ENCODE data around the gene ZFP36L1.

ZFP36L1 gene

DNA sequence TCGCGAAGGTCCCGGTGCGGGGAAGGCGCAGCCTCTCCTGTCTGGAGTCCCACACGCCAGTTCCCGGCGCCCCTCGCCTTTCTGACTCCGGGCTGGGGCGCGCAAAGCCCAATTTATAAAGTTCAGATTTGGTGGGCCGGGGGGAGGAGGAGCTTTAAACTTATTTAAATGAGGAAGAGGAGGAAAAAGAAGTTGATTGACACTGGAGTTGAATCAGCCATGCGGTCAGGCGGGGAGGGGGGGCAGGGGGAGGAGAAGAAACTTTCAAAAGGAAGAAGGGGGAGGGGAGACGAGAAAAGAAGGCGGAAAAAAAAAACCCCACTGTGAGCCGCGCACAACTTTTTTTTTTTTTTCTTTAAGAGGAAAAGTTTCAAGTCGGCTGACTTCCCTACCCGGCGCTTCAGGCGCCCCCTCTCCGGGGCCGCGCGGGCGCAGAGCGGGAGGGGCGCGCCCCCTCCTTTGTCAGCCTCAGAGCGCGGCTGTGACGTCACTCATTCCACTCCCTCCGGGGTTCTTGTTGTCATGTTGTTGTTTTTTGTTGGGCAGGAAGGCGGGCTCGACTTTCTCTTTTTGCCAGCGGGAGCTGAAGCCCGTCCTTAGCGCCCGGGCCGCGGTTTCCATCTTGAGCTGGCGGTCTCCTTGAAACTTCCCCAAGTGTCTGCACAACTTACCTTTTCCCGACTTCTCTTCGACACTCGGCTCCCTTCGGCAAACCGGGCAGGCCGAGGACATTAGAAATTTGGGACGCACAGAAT, at the start of gene ZFP36L1:
Gene ZFP36L1, minus strand, starts transcription at position 89 of the 755 bp plus-strand sequence. CDS start 129 bp downstream, outside the sequence.
- peak; percentile 18 for DNase-seq

DNA sequence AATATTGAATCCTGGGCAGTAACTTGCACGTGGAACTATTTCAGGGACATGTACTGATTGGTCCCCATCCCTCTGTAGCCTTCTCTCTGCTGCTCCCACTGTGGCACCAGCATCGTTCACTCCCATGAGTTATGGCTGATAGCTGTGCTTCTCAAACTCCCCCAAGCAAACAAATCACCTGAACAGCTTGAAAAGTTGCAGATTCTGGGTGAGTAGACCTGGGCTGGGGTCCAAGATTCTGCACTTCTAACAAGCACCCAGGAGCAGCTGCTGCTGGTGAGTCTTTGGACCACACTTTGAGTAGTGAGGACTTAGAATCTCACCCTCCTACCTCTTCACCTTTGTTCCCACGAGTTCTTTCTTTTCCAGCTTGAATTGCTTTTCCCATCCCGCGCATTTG, 49.4 kb upstream of the ZFP36L1 start:
- DNase-seq = no peak

DNA sequence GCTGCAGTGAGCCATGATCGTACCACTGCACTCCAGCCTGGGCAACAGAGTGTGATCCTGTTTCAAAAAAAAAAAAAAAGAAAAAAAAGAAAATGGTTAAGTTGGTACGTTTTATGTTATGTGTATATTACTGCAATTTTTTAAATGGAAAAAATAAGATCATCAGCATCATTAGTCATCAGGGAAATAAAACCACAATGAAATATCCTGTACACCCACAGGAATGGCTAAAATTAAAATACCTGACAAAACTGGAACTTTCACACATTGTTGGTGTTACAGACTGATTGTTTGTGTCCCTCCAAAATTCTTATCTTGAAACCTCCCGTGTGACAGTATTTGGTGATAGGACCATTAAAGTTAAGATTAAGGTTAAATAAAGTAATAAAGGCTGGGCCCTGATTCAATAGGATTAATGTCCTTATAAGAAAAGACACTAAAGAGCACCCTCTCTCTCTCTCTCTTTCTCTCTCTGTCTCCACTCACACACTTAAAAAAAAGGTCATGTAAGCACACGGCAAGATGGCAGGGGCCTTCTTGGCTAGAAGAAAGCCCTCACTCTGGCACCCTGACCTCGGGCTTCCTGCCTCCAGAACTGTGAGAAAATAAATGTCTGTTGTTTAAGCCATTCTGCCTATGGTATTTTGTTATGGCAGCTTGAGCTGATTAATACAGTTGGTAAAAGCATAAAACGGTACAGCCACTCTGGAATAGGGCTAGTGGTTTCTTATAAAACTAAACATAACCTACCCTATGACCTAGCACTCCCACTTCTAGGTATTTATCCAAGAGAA, 48.3 kb upstream of the ZFP36L1 start:
- no peak for DNase-seq

- no peak for DNase-seq
Observed at GRCh38 chr14:68840454-68840853, 47.6 kb upstream of the ZFP36L1 start.

DNA sequence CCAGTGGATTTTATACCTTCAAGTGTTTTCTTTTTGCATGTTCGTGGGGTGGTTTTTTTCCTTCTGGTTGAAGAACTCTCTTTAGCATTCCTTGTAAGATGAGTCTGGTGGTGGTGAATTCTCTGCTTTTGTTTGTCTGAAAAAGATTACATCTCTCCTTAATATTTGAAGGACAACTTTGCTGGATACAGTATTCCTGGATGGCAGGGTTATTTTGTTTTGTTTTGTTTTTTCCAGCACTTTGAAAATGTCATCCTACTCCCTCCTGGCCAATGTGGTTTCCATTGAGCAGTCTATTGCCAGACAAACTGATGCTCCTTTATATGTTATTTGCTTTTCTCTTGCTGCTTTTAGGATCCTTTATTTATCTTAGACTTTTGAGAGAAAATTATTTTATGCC, 43.2 kb upstream of the ZFP36L1 start:
- DNase-seq = no peak

GRCh38 chr14:68834816-68835215, 41.9 kb upstream of the ZFP36L1 start:
- DNase-seq = peak; percentile 14

DNA sequence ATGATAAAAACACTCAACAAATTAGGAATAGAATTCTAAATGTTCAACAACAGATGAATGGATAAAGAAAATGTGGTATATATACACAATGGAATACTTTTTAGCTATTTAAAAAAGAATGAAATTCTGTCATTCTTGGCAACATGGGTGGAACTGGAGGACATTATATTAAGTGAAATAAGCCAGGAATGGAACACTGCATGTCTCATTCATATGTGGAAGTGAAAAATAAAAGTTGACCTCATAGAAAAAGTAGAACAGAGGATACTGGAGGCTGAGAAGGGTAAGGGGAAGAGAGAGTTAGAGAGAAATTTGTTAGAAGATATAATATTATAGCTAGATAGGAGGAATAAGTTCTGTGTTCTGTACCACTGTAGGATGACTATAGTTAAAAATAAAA, 35.8 kb upstream of the ZFP36L1 start:
- DNase-seq = no peak

DNA sequence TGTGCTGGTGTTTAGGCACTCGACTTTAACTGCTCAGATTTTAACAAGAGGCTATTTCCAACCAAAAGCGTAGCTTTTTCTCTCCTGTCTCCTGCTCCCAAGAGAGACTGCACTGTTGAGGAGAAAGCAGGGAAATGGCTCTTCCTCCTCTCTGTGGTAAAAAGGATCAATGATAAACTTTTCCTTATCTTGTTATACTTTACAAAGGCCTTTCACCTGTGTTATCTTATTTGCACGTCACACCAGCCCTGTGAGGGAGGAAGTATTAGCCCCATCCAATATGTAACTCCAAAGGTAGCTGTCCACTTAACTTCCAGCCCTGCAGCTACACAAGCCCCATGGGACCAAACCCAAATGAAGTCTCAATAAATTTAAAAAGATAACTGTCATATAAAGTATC, 32.9 kb upstream of the ZFP36L1 start:
- no peak for DNase-seq

DNA sequence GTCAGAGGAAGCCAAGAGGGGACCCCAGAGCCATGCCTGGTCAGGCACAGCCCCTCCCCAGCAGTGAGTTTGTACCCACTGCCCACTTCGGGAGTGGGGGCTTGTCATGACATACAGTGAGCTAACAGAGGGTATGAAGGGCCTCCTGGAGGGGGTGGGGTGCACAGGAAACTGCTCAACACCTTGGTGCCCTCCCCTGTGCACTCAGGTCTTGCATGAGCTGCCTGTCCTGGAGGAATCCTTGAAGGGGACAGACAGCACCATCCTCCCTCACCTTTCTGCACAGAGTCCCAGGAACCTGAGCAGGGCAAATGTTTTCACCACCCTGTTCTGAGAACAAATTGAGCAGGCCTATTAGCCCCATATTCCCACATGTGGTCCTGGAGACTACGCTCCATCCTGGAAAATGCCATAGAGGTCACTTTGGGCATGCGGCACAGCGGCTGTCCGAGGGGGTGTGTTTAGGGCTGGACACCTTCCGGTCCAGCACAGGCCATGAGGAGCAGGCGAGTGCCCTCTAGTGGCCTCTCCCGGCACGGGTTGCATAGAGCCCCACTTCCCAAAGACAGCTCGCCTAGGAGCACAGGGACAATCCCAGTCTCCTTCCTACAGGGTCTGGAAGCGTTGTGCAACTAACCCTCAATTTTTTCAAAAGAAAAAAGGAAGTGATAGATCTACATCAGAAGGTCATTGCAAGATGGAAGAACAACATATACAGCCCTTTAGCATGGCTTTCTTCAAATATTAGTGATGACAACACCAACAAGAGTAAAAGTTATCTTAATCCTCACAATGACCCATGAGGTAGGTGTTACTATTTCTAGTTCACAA, 31.9 kb upstream of the ZFP36L1 start:
- no peak for DNase-seq

DNA sequence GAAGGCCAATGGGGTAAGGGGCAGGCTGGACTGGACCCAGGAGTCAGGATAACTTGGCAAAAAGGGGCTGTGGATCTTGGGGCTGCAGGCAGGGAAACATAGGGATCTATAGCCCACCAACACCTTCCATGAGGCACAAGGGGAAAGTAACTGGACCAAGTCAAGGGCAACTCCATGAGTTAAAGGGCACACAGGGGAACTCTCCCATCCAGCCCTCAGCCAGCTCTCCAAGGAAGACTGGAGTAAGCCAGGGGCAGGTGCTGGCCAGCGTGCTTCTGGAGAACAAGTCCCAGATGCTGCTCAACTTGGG, 31.3 kb upstream of the ZFP36L1 start:
- no peak for DNase-seq

- DNase-seq = no peak
Observed at GRCh38 chr14:68823434-68824206, 30.8 kb upstream of the ZFP36L1 start.

DNA sequence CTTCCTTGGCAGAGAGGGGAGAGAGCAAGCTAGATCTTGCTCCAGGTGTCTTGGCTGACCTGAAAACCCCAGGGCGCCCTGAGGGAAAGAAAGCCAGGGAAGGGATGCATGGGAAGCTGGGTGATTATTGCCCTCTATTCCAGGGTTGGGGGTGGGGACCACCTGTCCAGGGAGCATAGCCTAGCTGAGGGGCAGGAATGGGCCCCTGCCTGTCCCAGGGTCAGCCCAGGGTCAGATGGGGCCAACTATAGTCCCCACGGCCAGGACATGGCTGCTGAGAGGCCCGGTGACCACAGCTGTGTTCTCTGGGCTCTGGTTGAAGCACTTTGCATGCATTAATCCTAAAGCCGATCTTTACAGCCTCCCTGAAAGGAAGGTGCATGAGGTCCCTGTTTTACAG, 30.1 kb upstream of the ZFP36L1 start:
- DNase-seq = no peak

- DNase-seq = no peak
Observed at GRCh38 chr14:68822132-68822651, 29.3 kb upstream of the ZFP36L1 start.

DNA sequence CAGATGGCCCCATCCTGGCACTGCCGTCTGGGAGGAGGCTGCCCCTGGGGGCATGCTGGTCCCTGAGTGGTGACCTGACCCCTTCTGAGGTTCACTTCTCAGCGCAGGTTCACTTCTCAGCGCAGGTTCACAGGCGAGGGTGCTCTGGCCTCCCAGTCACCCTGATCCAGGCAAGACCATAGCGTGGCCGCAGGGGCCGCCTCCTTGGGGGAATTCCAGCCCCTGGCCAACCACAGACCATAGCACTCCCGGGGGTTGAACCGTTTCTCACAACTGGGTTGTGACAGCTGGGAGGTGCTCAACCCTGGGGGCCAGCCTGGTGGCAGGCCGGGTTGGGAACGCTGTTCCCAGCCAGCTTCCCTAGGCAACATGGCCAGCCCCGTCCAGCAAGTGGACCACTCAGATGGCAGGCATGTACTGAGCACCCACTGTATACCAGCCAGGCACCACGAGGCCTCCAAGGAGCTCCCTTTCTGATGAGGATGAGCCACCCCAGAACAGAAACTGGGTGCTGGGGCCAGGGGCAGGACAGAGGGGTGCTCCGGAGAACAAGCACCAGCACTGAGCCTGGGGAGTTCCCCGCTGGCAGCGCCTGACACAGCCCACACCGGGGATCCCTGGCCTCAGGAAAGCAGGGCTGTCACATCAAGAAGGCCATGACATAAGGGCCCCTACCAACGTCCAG, 28.3 kb upstream of the ZFP36L1 start:
- no peak for DNase-seq

GRCh38 chr14:68820536-68820935, 27.7 kb upstream of the ZFP36L1 start:
- no peak for DNase-seq

GRCh38 chr14:68820119-68820518, 27.3 kb upstream of the ZFP36L1 start:
- no peak for DNase-seq

DNA sequence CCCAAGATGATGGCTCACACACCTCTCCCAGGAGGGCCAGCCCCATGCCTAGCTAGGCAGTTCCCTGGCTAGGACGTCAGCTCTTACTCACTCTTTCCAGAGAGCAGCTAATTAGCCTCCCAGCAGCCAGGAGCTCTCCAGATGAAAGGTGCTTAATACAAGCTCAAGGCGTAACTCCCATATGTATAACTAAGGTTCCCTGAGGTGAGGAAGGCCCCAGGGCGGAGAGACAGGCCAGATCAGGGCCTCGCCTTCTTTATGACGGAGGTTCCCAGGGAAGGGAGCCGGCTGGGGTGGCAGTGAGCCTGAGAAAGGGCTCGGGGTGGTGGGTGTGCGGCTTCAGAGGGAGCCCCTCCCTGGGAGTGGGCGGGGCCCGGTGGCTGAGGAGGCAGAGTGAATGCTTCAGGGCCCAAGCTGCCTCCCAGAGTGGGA, 26.4 kb upstream of the ZFP36L1 start:
- DNase-seq = no peak

DNA sequence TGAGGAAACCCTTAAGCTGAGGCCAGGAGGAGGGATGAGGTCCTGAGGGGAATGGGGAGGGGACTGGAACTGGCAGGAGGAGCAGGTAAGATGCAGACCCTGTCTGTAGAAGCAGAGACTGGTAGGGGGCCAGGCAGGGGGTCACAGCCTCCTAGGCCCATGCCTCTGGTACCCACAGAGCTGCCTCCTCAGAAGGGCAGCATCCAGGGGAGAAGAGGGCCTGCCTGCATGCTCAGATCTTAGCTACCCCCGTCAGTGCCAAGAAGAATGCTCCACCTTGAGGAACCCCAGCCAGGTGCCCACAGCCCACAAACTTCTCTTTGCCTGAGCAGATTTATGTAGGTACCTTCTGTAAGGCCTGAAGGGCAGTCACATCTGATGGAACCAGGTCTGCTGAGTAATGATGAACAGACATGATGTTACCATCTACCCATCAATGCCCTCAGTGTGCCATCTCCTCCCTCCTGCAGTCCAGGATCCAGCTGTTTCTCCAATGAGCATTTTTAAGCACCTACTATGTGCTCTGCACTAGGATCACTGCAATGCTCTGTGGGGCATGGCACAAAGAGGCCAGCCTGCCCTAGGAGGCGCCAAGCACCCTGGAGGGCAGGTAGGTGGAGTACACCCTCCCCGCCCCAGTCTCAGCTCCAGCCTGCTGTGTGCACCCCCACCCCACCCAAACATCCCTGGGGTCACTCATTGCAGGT, 24.8 kb upstream of the ZFP36L1 start:
- no peak for DNase-seq

- no peak for DNase-seq
Observed at GRCh38 chr14:68816943-68817430, 24.1 kb upstream of the ZFP36L1 start.

DNA sequence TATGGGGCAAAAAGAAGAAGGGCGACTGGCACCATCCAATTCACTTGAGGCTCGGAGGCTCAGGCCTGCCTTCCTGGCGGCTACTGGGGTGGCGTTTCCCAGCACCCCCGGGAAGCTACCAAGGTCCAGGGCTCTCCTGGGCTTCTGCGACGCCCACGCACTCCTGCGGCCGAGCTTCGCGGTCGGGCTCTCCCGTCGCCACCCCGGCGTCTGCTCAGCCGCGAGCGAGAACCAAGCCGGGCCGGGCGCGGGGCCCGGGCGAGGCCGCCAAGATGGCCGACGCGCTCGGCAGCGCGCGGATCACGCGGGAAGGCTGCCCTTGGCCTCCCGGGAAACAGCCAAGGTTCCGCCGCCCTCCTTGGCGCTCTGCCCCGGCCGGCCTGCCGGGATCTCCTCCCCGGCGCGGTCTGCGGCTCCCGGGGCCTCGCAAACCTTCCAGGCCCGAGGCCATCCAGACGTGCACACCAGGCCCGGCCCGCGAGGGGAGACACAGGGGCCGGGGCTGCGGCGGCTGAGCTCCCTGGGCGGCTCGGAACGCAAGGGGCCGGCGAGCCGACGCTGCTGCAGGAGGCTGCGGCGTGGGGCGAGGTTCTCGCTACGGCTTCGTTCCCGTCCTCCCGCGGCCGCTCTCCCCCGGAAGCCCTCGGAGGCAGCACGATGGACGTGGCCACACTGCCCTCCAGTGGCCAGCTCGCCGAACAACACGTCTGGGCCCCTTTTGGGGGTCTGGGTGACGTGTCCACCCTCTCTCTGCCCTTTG, 23.5 kb upstream of the ZFP36L1 start:
- peak; percentile 11 for DNase-seq
